ENCODE data around the gene PIGK.

Gene PIGK

DNA sequence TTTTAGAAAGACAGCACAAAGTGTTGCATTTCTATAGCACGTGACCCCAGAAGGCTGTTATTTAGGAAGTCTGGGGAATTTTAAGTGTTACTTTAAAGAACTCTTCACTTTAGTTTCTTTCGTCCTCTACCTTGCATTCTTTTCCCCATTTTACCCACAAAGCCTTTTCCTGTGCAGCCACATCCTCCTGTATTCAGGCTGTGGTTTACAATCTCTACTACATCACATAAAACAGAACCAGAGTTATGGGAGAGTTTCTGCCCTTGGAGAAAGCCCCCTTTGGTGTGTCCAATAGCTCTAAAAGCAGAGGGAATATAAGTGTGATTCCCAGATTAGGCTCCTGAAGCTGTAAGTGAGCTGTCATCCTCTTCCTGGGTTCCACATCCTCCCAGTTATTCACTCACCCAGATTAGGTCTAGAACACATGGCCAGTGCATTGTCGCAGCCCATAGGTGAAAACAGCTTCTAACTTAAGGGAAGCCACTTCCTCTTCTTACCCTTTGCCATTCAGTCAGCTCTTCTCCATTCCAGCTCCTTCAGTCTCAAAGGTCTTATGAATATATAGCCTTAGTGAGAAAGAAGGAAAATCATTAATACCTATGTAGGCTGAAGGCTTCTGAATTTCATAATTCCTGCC lies 171.1 kb downstream of the PIGK start:
- DNase-seq (ENCODE audit: low read depth): no peak
- no peak overlapping the region for H3K4me3 ChIP-seq (ENCODE audit: low read depth, low read length)

DNA sequence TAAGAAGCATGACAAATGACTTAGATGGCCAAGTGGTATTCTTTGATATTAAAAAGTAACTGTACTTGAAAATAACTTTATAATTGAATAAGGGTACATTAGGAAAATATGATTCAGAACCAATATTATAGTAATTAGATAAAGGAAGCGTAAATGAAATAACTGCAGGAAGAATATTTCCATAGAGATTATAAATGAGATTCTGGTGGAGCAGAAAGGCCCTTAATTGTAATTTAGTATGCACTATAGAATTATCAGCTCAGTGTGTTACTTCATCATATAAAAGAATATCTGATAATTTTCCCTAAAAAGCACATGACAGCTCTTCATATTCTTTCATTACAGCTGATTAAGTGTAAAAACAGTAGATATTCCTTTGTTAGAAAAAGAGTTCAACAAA lies 171.7 kb downstream of the PIGK start:
- H3K4me3 ChIP-seq (ENCODE audit: low read depth, low read length): no peak overlapping the region
- DNase-seq (ENCODE audit: low read depth): no peak
- TF ChIP-seq, protein P1, sequence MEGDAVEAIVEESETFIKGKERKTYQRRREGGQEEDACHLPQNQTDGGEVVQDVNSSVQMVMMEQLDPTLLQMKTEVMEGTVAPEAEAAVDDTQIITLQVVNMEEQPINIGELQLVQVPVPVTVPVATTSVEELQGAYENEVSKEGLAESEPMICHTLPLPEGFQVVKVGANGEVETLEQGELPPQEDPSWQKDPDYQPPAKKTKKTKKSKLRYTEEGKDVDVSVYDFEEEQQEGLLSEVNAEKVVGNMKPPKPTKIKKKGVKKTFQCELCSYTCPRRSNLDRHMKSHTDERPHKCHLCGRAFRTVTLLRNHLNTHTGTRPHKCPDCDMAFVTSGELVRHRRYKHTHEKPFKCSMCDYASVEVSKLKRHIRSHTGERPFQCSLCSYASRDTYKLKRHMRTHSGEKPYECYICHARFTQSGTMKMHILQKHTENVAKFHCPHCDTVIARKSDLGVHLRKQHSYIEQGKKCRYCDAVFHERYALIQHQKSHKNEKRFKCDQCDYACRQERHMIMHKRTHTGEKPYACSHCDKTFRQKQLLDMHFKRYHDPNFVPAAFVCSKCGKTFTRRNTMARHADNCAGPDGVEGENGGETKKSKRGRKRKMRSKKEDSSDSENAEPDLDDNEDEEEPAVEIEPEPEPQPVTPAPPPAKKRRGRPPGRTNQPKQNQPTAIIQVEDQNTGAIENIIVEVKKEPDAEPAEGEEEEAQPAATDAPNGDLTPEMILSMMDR (conservative IDR thresholded peaks at IDR 0.05; ENCODE audit: low read depth, low read length): no peak

More for the DNA sequence above, 171.1 kb downstream of the PIGK start:
- TF ChIP-seq, protein P1 (conservative IDR thresholded peaks at IDR 0.05; ENCODE audit: low read depth, low read length): no peak

DNA sequence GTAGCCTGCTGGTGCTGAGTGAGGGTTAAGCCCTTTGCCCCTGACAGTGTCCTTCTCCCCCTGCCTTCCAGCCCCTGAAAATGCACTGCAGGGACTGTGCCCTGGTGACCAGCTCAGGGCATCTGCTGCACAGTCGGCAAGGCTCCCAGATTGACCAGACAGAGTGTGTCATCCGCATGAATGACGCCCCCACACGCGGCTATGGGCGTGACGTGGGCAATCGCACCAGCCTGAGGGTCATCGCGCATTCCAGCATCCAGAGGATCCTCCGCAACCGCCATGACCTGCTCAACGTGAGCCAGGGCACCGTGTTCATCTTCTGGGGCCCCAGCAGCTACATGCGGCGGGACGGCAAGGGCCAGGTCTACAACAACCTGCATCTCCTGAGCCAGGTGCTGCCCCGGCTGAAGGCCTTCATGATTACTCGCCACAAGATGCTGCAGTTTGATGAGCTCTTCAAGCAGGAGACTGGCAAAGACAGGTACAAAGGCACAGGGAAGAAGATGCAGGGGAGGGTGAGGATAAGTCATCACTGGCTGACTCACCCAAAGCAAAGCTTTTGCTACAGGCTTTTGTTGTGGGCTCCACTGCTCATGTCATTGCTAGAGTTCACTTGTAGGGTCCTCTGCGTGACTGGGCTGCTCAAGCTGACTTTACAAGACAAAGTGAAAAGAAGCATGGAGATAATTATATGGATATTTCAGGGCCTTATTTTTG lies 174.9 kb downstream of the PIGK start:
- no peak for DNase-seq (ENCODE audit: low read depth)
- TF ChIP-seq, protein P1 (conservative IDR thresholded peaks at IDR 0.05; ENCODE audit: low read depth, low read length): no peak
- H3K4me3 ChIP-seq (ENCODE audit: low read depth, low read length): no peak overlapping the region

DNA sequence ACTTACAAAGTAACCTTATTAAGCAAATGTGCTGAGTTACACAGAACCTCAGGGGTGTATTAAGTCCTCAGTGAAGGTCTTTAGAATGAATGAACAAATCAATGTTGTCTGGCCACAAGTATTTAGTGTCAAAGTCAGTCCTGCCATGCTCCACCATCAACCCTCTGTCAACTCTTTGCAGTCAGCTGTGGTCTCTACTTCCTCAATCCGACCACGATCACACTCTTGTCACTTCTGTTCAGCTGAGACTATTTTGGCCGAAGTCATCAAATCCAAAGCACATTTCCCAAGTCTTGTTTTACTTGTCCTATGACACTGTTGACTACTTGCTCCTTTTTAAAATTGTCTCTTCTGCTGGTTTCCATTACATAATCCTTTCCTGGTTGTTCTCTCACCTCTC lies 178.4 kb downstream of the PIGK start:
- H3K4me3 ChIP-seq (ENCODE audit: low read depth, low read length): no peak overlapping the region
- TF ChIP-seq, protein P1 (conservative IDR thresholded peaks at IDR 0.05; ENCODE audit: low read depth, low read length): no peak
- DNase-seq (ENCODE audit: low read depth): no peak

DNA sequence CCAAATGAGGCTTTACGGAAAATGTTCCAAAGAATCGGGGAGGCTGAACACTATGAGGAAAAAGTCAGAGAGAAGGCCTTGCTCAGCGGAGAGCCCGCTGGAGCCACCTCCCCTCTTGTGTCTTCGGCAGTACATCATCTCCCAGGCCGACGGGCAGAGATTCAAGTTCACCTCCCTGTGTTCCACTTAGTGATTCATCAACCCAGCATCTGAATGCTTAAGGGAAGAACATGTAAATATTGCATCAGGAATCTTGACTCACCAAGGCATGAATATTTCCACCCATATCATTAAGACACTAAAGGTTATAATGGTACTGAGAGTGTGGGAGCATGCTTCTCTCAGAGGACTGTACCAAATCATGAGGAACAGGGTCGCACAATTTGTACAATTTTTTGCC lies 179.5 kb downstream of the PIGK start:
- peak; percentile 99 for DNase-seq (ENCODE audit: low read depth)
- TF ChIP-seq, protein P1 (conservative IDR thresholded peaks at IDR 0.05; ENCODE audit: low read depth, low read length): no peak
- no peak overlapping the region for H3K4me3 ChIP-seq (ENCODE audit: low read depth, low read length)

DNA sequence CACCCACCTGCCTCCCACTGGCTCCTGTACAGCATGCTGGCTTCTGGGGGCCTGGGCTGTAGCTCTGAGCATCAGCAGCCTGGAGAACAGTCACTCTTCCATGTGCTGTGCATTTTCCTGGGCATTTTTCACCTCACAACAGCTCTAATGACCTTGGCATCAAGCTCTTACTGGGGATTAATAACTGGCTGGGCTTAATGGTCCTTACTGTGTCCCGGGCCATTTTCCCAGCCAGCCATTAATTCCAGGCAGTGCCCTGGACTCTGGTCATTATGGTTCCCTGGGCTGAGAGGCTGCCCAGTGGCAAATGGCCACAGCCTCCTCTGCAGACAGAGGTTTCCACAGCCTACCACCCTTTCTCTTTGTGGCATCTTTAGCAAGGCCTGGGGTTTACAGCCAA lies 180.1 kb downstream of the PIGK start:
- no peak for DNase-seq (ENCODE audit: low read depth)
- H3K4me3 ChIP-seq (ENCODE audit: low read depth, low read length): no peak overlapping the region
- TF ChIP-seq, protein P1 (conservative IDR thresholded peaks at IDR 0.05; ENCODE audit: low read depth, low read length): no peak
